SK-N-SH (cell line): Measurements from ENCODE around the gene CACNA1A. TPM values are rescaled to one million over a fixed set of nuclear protein-coding genes. Genes with fewer than 3 reads are reported as not detected.
A peak's percentile ranks its signal among the peaks of the same experiment; 100 is the strongest.

Experiments used
- CTCF ChIA-PET: fragments of 300-600, 350-600 bp; formaldehyde crosslinking; extraction: SDS; loops from one replicate; lab custom pipeline; 2021; lab: Yijun Ruan, JAX
- POLR2A ChIA-PET: fragments of 350-600 bp; sonication (Branson Sonifier 250); formaldehyde crosslinking; extraction: SDS; loops from one replicate; lab custom pipeline; 2020; ENCODE audit warnings: antibody characterized with exemption, inconsistent platforms; lab: Yijun Ruan, JAX
- DNase-seq: peaks from one replicate; pipeline ENCODE4 v3.0.0; 2012
- H2AFZ ChIP-seq: fragments of 200-600 bp; sonication (generic); 2 replicates; pipeline ENCODE4 v1.8.1; 2016; ENCODE audit warnings: antibody characterized with exemption, mild to moderate bottlenecking, low read depth
- H3F3A ChIP-seq: fragments of 200-600 bp; sonication (generic); replicated peaks from 2 replicates; pipeline ENCODE3; 2016; ENCODE audit warnings: antibody characterized with exemption, mild to moderate bottlenecking; ENCODE audit not compliant: insufficient read depth
- H3K27ac ChIP-seq, 2 experiments: fragments of 200-500 bp in 1 of 2; fragments of 200-600 bp in 1 of 2; sonication (Bioruptor generic) in 1 of 2; sonication (generic), shearing (Covaris generic) in 1 of 2; 2 replicates each; pipeline versions ENCODE4 v1.5.1 to v1.6.1; 2014 to 2016; ENCODE audit warnings: low read depth in 2 of 2, inconsistent platforms in 1 of 2, low read length in 1 of 2, mild to moderate bottlenecking in 1 of 2, mixed read lengths in 1 of 2
- H3K27me3 ChIP-seq: fragments of 200-600 bp; sonication (generic), shearing (Covaris generic); 2 replicates; pipeline ENCODE4 v1.6.1; 2016; ENCODE audit warnings: mixed run types; ENCODE audit not compliant: insufficient read depth
- H3K36me3 ChIP-seq, 2 experiments: fragments of 200-500 bp in 1 of 2; fragments of 200-600 bp in 1 of 2; sonication (Bioruptor generic) in 1 of 2; sonication (generic) in 1 of 2; replicated peaks in 1 of 2; 2 replicates each; pipeline versions ENCODE3 to v1.5.1; 2014 to 2016; ENCODE audit warnings: low read length in 1 of 2, mild to moderate bottlenecking in 1 of 2; ENCODE audit not compliant: insufficient read depth in 2 of 2, control insufficient read depth in 1 of 2
- H3K4me1 ChIP-seq, 2 experiments: fragments of 200-500 bp in 1 of 2; fragments of 200-600 bp in 1 of 2; sonication (Bioruptor generic) in 1 of 2; sonication (generic), shearing (Covaris generic) in 1 of 2; 2 replicates each; pipeline versions ENCODE4 v1.5.1 to v1.6.1; 2014 to 2016; ENCODE audit warnings: low read depth in 1 of 2, low read length in 1 of 2, mixed run types in 1 of 2; ENCODE audit not compliant: insufficient read depth in 2 of 2, control insufficient read depth in 1 of 2
- H3K4me2 ChIP-seq: fragments of 200-600 bp; sonication (generic), shearing (Covaris generic); 2 replicates; pipeline ENCODE4 v1.6.1; 2017; ENCODE audit warnings: mixed run types
- H3K4me3 ChIP-seq, 2 experiments: fragments of 200-500 bp in 1 of 2; fragments of 200-600 bp in 1 of 2; sonication (Bioruptor generic) in 1 of 2; sonication (generic), shearing (Covaris generic) in 1 of 2; 2 replicates each; pipeline versions ENCODE4 v1.5.1 to v1.8.1; 2014 to 2016; ENCODE audit warnings: low read depth in 2 of 2, inconsistent platforms in 1 of 2, low read length in 1 of 2, mild to moderate bottlenecking in 1 of 2, mixed read lengths in 1 of 2, moderate library complexity in 1 of 2
- H3K79me2 ChIP-seq: fragments of 200-600 bp; sonication (generic); 2 replicates; pipeline ENCODE4 v1.8.1; 2017; ENCODE audit warnings: mild to moderate bottlenecking; ENCODE audit not compliant: insufficient read depth
- H3K9ac ChIP-seq: fragments of 200-600 bp; sonication (generic); 2 replicates; pipeline ENCODE4 v1.6.1; 2017; ENCODE audit warnings: mixed run types
- H3K9me2 ChIP-seq: fragments of 200-600 bp; sonication (generic); 2 replicates; pipeline ENCODE4 v1.6.1; 2017; ENCODE audit warnings: mixed run types
- H3K9me3 ChIP-seq: fragments of 200-600 bp; sonication (generic); 2 replicates; pipeline ENCODE4 v1.6.1; 2017; ENCODE audit warnings: mixed run types, mild to moderate bottlenecking, moderate library complexity
- H4K20me1 ChIP-seq: fragments of 200-600 bp; sonication (generic); 2 replicates; pipeline ENCODE4 v1.6.1; 2017; ENCODE audit warnings: mild to moderate bottlenecking, mixed run types; ENCODE audit not compliant: insufficient read depth
- MEF2A ChIP-seq: IDR thresholded peaks from 2 replicates; pipeline ENCODE4 v1.4.0; 2012; ENCODE audit warnings: low read depth, borderline replicate concordance
- MXI1 ChIP-seq: IDR thresholded peaks from 2 replicates; pipeline ENCODE4 v1.6.1; 2012; ENCODE audit warnings: mild to moderate bottlenecking, low read depth, low read length, improper control_type of control experiment
- NFIC ChIP-seq: IDR thresholded peaks from 2 replicates; pipeline ENCODE4 v1.4.0; 2012; ENCODE audit warnings: borderline replicate concordance
- PBX3 ChIP-seq: IDR thresholded peaks from 2 replicates; pipeline ENCODE4; 2012
- POLR2AphosphoS5 ChIP-seq: IDR thresholded peaks from 2 replicates; pipeline ENCODE4 v1.6.1; 2012; ENCODE audit warnings: low read depth, low read length
- RAD21 ChIP-seq: IDR thresholded peaks from 2 replicates; pipeline ENCODE4 v1.6.1; 2012; ENCODE audit warnings: mild to moderate bottlenecking, low read length
- RFX5 ChIP-seq: IDR thresholded peaks from 2 replicates; pipeline ENCODE4 v1.6.1; 2012; ENCODE audit warnings: mild to moderate bottlenecking, improper control_type of control experiment, low read length
- RXRA ChIP-seq: IDR thresholded peaks from 2 replicates; pipeline ENCODE4 v1.4.0; 2012; ENCODE audit warnings: low read depth, mild to moderate bottlenecking, borderline replicate concordance
- SMC3 ChIP-seq: IDR thresholded peaks from 2 replicates; pipeline ENCODE4 v1.6.1; 2012; ENCODE audit warnings: low read depth, low read length, improper control_type of control experiment
- TEAD4 ChIP-seq: IDR thresholded peaks from 2 replicates; pipeline ENCODE4 v1.4.0; 2012; ENCODE audit warnings: mild to moderate bottlenecking, borderline replicate concordance; ENCODE audit not compliant: insufficient read depth
- USF1 ChIP-seq: IDR thresholded peaks from 2 replicates; pipeline ENCODE4 v1.4.0; 2012; ENCODE audit warnings: low read depth, borderline replicate concordance
- USF2 ChIP-seq: fragments of 150-350 bp; IDR thresholded peaks from 2 replicates; pipeline ENCODE4 v1.6.1; 2017; ENCODE audit warnings: antibody characterized with exemption, low read length, low read depth, borderline replicate concordance
- YY1 ChIP-seq: IDR thresholded peaks from 2 replicates; pipeline ENCODE4 v1.4.0; 2012; ENCODE audit warnings: low read depth, mild to moderate bottlenecking
- ZBTB33 ChIP-seq: IDR thresholded peaks from 2 replicates; pipeline ENCODE4 v1.4.0; 2012; ENCODE audit warnings: low read depth, borderline replicate concordance
- WGBS: methylation state at CpG from one replicate; pipeline ENCODE4 v1.1.6; 2017; ENCODE audit warnings: low lambda C conversion rate; 5-methylcytosine and 5-hydroxymethylcytosine counted together
- polyA plus RNA-seq, 3 experiments: library from polyadenylated mRNA; depleted of rRNA; stranded (reverse); fragments of >200 nt; gene quantifications; 2 replicates each; pipeline ENCODE4 v1.2.3, GENCODE V29; 2012
- TF ChIP-seq, protein P1 (sequence below): fragments of 200-600 bp; sonication (generic); IDR thresholded peaks from 2 replicates; pipeline ENCODE4 v1.6.1; 2017; ENCODE audit warnings: antibody characterized with exemption, mild to moderate bottlenecking, moderate library complexity

Gene CACNA1A
- polyA plus RNA-seq, 1 of the 3 experiments (the other 2 are of a cell fraction) = 1.3 TPM

GRCh38 chr19:13436352-13436751 lies 69.9 kb downstream of the CACNA1A start:
- Histone ChIP-seq H3K27me3 (peaks cover 9% of the 10 kb centered on the region; the same call in 1 of the 2 replicates), H3K4me2 (no peak overlapping the region), H3K36me3 (no peaks in the 10 kb centered on the region), H2AFZ (no peak overlapping the region), H3K27ac (no peak overlapping the region), H3F3A (no peaks in the 10 kb centered on the region), H3K9me2 (no peaks in the 10 kb centered on the region), H3K9ac (no peak overlapping the region), H3K4me3 (no peak overlapping the region), H4K20me1 (0 out of 2 replicates have a peak, but pooled peaks cover 2% of the 10 kb centered on the region), H3K79me2 (no peaks in the 10 kb centered on the region), H3K9me3 (no peaks in the 10 kb centered on the region), H3K4me1 (no peaks in the 10 kb centered on the region)
- no peak for DNase-seq
- POLR2A ChIA-PET = no interaction called here
- CTCF ChIA-PET = no interaction called here
- TF ChIP-seq USF2 (no peak), MEF2A (no peak), TEAD4 (no peak), USF1 (no peak), MXI1 (no peak), YY1 (no peak), POLR2AphosphoS5 (no peak)
- 6% methylated on average over 1 of the region's 1 CpG for WGBS

- 12% methylated on average over 5 of the region's 5 CpGs for WGBS
- H3K4me3 ChIP-seq = no peak overlapping the region; a peak in 1 of 4 replicates
- no peaks in the 10 kb centered on the region for H3K9me2 ChIP-seq
- H3K79me2 ChIP-seq = no peaks in the 10 kb centered on the region
- peaks cover 12% of the 10 kb centered on the region; the same call in 1 of the 2 replicates for H3K27me3 ChIP-seq
- no peaks in the 10 kb centered on the region for H4K20me1 ChIP-seq
- H3F3A ChIP-seq = no peaks in the 10 kb centered on the region
- ChIA-PET POLR2A (interaction anchor here (0.7 kb wide), 1 partner anchor 57 kb away, joined by 5 read pairs; no protein-coding TSS in a partner anchor), CTCF (interaction anchor here (0.9 to 1.2 kb wide), 2 partner anchors 16 to 22 kb away, joined by 3 read pairs; no protein-coding TSS in a partner anchor)
- H3K36me3 ChIP-seq = no peaks in the 10 kb centered on the region
- no peak overlapping the region for H3K27ac ChIP-seq
- H3K4me2 ChIP-seq = no peak overlapping the region
- H3K9me3 ChIP-seq = no peaks in the 10 kb centered on the region
- H2AFZ ChIP-seq = no peak overlapping the region
- H3K4me1 ChIP-seq = no peaks in the 10 kb centered on the region
- H3K9ac ChIP-seq = no peak overlapping the region
- DNase-seq = peak; percentile 39
- TF ChIP-seq RXRA = no peak
- TF ChIP-seq SMC3 = peak; percentile 75
- TF ChIP-seq PBX3 = no peak
- TF ChIP-seq RAD21 = peak; percentile 57
- TF ChIP-seq NFIC = no peak
- TF ChIP-seq ZBTB33 = no peak
- TF ChIP-seq, protein P1, sequence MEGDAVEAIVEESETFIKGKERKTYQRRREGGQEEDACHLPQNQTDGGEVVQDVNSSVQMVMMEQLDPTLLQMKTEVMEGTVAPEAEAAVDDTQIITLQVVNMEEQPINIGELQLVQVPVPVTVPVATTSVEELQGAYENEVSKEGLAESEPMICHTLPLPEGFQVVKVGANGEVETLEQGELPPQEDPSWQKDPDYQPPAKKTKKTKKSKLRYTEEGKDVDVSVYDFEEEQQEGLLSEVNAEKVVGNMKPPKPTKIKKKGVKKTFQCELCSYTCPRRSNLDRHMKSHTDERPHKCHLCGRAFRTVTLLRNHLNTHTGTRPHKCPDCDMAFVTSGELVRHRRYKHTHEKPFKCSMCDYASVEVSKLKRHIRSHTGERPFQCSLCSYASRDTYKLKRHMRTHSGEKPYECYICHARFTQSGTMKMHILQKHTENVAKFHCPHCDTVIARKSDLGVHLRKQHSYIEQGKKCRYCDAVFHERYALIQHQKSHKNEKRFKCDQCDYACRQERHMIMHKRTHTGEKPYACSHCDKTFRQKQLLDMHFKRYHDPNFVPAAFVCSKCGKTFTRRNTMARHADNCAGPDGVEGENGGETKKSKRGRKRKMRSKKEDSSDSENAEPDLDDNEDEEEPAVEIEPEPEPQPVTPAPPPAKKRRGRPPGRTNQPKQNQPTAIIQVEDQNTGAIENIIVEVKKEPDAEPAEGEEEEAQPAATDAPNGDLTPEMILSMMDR = peak; percentile 75
- no peak for TF ChIP-seq RFX5
Observed at GRCh38 chr19:13430790-13431582, 75.3 kb downstream of the CACNA1A start.
